HG03439 (cell line): Measurements from ENCODE around the gene ADAM8.
A peak's percentile ranks its signal among the peaks of the same experiment; 100 is the strongest.
"Not testable (repeated sequence)": the region's sequence is repeated elsewhere in the genome, so short reads cannot be mapped to it uniquely, and the experiment has no call there.

Source experiments
- ATAC-seq: cut with Tn5 transposase; IDR thresholded peaks from one replicate; pipeline ENCODE4 v1.9.1; 2021; ENCODE audit warnings: mild to moderate bottlenecking, moderate library complexity; ENCODE audit not compliant: unreplicated experiment

The ADAM8 gene

GRCh38 chr10:133270204-133270603 lies 6.5 kb downstream of the ADAM8 start:
- no peak for ATAC-seq

GRCh38 chr10:133269367-133269766 lies 7.3 kb downstream of the ADAM8 start:
- ATAC-seq: no peak

DNA sequence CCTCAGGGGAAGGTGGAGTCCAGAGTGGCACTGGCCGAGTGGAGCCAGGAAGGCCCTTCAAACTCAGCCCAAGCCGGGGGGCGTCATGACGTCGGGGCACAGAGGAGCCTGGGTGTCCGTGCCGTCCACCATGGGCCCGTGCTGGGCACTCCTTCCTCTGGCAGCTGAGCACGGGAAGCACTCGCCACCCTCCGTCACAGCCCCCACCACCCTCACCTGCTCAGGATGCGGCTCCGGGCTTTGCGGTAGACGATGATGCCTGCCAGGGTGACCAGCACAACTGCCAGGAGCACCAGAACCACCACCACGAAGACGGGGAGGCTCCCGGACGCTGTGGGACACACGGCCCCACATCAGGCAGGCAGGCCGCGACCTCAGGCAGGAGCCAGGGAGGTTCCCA lies 8.1 kb downstream of the ADAM8 start:
- no peak for ATAC-seq

DNA sequence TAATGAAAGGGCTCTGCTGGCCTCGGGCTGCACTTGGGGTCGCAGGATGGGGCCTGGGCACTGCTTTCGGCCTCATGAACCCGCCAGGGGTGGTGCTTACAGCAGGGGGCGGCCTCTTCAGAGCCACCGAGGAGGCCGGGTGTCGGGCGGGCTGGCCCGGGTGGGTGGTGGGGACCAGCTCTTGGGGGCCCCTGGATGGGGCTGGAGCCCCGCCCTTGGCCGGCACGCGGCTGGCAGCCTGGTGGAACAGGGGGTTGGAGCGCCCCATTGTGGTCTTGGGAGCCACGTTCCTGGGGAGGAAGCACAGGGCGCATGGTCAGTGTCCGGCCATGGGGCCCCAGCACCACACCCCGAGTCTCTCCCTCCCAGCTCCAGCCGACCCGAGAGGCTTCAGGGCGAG lies 8.8 kb downstream of the ADAM8 start:
- ATAC-seq: no peak

GRCh38 chr10:133267293-133267692 lies 9.4 kb downstream of the ADAM8 start:
- ATAC-seq: no peak

DNA sequence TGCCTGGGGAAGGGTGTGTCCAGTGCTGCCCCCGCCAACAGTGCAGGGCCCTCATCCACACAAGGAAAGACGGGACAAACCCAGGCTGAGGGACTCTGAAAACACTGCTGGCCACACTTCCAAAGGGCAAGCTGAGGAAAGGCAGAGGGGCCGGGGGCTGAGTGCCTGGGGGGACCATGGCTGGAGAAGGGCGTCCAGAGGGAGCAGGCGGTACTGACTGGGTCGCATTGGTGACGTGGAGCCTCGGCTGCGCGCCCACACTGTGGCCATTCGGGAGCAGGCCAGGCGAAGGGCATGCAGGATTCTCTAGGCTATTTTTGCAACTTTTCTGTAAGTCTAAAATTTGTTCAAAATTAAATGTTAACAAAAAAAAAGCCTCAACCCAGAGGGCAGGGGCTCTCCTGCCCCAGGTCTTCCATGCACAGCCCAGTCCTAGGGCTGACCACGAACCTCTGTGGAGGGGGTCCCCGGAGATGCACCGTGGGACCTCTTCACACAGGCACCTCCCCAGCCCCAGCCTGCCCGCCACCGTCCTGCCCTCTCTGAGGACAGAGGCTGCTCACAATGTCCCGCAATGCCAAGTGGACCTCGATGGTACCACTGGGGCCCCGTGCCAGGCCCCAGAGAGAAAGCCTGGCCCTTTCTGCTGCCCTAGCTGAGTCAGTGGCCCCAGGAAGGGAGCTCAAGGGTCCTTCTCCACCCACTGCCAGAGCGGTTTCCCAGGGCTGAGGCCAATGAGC lies 10.4 kb downstream of the ADAM8 start:
- no peak for ATAC-seq

DNA sequence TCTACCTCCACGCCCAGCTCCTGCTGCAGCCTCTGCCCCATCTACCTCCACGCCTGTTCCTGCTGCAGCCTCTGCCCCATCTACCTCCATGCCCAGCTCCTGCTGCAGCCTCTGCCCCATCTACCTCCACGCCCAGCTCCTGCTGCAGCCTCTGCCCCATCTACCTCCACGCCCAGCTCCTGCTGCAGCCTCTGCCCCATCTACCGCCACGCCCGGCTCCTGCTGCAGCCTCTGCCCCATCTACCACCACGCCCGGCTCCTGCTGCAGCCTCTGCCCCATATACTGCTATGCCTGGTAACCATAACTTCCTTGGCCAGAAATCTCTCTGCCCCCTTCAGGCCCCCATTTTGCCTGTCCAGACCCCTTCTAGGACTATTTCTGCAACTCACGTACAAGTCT lies 11.6 kb downstream of the ADAM8 start:
- not testable (repeated sequence) for ATAC-seq

DNA sequence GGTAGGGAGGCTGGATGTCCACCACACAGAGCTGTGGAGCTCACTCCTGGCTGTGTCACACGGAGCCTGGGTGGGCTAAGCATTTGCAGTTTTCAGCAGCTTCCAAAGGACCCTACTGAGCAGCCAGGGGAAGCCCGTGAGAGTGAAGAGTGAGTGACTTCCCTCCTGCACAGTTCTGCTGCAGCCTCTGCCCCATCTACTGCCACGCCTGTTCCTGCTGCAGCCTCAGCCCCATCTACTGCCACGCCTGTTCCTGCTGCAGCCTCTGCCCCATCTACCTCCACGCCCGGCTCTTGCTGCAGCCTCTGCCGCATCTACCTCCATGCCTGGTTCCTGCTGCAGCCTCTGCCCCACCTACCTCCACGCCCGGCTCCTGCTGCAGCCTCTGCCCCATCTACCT lies 12.2 kb downstream of the ADAM8 start:
- ATAC-seq: no peak

DNA sequence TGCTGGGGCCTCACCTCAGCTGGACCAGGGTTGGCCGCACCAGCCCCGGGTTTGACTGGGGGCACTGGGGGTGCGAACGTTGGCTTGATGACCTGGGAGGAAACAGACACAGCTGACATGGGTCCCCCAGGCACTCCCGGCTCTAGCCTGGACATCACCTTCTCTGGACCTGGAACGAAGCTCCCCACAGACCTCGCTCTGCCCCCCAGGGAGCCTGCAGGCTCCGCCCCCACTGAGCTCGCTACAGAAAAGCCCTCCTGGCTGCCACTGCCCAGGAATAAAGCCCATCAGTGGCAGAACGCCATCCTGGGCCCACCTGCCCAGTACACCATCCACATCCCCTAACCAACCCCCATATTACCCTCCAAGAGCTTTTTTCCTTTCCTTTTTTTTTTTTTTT lies 13.0 kb downstream of the ADAM8 start:
- ATAC-seq: no peak

DNA sequence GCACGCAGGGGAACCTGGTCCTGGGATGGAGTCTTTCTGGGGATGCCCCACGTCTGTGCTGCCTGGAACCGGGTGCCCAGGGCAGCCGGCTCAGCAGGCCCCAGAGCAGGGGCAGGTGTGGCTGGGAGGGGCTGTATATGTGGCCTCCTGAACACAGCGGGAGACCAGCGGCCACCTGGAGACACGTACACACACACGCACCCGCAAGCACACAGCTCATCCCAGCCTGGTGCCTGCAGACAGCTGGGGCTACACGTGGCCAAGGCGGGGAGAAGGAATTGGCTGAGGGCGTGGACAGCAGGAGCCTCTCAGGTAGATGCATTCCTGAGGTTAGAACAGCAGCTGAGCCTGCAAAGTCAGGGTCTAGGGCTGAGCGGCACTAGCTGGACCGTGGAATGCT lies 14.0 kb downstream of the ADAM8 start:
- ATAC-seq: no peak

- ATAC-seq: peak; percentile 57
Measured at GRCh38 chr10:133261726-133262325, 14.8 kb downstream of the ADAM8 start.

DNA sequence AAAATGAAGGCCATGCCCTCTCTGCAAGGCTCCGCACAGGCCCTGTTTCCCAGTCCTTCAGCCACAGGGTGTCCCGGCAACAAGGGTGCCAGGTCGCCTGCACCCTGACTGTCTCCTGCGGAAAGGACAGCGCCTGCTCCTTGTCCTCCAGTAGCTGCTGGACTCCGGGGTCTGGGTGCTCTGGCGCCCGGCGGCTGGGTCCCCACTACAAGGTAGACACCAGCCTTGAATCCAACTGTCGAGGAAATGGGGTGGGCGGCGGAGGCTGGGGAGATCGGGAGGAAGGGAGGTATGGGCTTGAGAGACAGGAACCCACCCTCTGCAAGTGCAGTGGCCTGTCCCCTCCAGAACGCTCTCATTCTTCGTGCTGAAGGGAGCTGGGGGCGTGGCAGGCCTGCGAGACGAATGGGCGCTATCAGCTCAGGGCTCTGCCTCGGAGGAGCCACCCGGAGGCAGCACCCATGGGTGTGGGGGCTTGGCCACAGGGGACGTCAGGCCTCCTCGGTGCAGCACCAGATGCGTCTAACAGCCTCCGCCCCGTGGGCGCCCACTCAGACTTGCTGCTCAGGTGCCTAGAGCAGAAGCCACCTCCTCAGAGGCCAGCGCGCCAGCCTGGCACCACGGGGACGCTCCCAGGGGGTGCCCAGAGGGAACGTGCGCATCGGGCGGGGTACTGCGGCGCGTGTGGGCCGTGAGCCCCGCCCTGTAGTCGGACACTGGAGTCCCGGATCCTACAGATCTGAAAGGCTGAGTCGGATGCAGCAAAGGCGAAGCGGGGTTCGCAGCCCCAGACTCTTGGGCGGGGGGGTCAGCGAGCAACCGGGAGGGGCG lies 15.6 kb downstream of the ADAM8 start:
- ATAC-seq: peak; percentile 55

DNA sequence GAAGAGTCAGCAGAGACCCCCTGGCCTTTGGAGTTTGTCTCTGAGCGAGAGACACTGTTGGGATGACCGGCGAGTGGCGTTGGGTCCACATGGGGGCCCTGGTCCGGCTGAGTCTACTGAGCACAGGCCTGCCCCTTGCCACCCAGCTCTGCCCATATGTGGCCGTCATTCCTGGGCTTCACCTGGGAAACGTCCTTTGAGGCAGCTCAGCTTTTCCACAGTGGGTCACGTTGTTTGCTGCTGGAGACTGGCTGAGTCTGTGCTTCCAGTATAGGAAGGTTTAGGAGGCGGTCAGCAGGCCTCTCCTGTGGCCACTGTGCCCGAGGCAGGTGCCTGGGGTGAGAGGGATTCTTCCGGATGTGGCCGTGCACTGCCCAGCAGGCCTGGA lies 17.1 kb downstream of the ADAM8 start:
- ATAC-seq: no peak

DNA sequence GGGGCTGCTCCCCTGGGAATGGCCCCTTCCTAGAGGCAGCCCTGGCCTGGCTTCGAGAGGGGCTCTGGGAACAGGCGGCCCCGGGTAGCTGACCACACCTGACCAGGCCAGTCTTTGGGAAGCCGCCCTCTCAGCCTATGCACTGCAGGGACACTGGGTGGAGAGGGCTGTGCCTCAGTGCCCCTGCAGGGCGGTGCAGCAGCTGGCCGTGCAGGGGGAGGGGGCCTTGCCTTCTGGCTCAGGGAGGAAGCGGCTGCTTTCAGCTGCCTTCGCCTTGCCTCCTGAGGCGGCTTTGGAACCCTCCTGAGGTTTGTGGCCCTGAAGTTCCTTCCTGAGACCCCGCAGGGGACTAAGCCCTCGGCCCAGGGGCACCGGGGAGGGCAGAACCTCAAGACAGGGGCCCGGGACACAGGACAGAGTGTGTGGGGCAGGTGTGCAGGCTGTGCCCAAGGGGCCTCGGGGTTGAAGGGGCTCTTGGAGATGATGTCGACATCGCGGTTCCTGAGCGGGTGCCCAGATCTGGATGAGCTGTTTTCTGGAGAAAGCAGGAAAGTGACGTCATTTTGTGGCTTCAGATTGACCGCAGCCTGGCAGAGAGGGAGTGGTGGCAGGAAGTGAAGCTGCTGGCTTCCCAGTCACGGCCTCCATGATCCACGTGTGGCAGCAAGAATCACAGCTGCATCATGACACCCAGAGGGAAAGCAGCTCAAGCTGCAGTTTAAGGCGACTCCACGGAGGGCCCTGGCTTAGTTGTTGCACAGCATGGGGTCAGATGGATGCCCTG lies 17.7 kb downstream of the ADAM8 start:
- no peak for ATAC-seq

- ATAC-seq: no peak
Measured at GRCh38 chr10:133258066-133258817, 18.4 kb downstream of the ADAM8 start.

DNA sequence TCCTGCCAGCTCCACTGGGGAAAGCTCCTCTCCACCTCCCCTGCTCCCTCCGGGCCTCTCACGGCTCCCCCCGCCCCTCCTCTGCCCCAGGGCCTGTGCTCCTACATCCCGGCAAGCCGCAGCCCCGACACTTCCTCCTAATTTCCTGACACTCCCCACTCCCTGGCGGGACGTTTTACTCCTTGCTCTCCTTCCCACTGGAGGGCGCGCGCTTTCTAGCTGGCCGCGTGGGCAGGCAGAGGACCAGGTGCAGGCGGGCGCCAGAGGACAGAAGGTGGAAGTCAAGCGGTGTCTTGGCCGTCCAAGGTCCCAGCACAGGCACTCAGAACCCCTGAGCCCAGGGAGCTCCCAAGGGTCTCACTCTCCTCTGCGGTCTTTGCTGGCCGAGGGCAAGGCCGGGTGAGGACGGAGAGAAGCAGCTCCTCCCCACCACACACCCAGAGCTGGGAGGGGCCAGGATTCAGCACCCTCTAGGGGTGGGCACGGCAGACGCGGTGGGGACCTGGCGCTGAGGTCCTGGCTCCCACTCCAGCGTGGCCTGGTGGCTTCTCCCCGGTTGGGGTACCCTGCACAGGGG lies 19.1 kb downstream of the ADAM8 start:
- no peak for ATAC-seq

DNA sequence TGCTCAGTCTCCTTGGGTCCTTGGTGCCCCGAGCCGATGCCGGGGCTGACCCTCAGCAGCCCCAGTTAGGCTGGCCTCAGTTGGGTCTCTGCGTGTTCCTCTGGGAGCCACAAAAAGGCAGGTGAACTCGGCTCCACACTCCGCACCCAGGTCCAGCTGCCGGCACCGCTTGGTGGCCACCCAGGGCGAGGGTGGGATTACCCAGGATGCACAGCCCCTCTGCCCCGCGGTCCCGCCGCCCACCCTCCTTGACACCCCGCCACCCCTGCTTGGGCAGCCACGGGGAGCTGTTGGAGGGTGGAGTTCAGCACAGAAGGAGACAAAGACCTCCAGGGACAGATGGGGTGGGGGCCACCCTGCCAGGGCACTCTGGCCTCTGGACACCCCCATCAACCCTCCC lies 21.3 kb downstream of the ADAM8 start:
- ATAC-seq: no peak

GRCh38 chr10:133254421-133255120 lies 22.1 kb downstream of the ADAM8 start:
- no peak for ATAC-seq

- ATAC-seq: no peak
Measured at GRCh38 chr10:133253361-133253955, 23.2 kb downstream of the ADAM8 start.
